Astrocyte of the spinal cord (primary cell): Measurements from ENCODE around the gene KIF26B.

Source experiments
- DNase-seq: peaks from one replicate; pipeline ENCODE4 v3.0.0; 2011; ENCODE audit warnings: low read depth, low spot score
- H3K4me3 ChIP-seq: 2 replicates; pipeline ENCODE4 v1.5.1; 2011; ENCODE audit warnings: low read depth, mild to moderate bottlenecking, low read length, moderate library complexity
- CTCF ChIP-seq: IDR thresholded peaks from 2 replicates; pipeline ENCODE4 v1.5.1; 2012; ENCODE audit warnings: low read depth, mild to moderate bottlenecking, low read length, inconsistent platforms
- in situ Hi-C: cut with HindIII; loops from 2 replicates; pipeline ENCODE4 v1.10.0; 2017; ENCODE audit warnings: low sequenced_read_pairs

KIF26B gene

DNA sequence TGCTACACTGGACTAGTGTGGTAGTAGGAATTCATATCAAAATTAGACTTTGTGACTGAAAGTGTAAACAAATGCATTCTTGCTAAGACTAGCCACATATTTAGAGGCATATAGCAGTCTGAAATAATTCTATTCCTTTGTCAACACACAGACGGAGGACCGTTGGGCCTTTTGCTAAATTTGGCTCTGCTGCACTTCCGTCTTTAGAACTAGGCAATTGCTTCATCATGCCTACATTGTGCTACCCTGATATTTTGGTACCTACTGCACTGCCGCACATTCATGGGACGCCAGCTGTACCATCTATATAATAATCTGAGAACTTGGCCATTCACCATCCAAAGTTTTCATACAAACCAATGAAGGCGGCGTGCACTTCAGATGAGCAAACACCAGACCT, 346.8 kb downstream of the KIF26B start:
- TF ChIP-seq CTCF = no peak
- in situ Hi-C loops = no loop called here
- H3K4me3 ChIP-seq = no peak overlapping the region
- no peak for DNase-seq

DNA sequence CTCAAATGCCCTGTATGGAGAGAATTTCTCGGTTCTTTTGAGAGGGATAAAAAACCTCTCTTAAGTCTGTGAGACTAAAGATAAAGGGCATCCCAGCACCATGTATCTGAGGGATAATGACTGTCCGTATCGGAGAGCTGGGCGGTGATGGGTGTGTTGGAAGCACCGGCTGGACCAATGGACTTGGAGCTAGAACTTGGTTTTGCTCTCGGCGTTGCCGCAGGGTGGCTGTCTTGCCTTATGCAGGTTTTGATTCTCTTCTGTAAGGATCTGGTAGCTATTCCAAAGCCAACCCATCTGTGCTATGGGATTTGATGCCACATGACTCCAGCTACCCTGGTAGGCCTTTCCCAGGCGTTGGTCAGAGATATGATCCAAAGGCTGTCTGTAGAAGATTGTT, 348.8 kb downstream of the KIF26B start:
- no peak for DNase-seq
- H3K4me3 ChIP-seq = no peak overlapping the region
- in situ Hi-C loops = no loop called here
- no peak for TF ChIP-seq CTCF

DNA sequence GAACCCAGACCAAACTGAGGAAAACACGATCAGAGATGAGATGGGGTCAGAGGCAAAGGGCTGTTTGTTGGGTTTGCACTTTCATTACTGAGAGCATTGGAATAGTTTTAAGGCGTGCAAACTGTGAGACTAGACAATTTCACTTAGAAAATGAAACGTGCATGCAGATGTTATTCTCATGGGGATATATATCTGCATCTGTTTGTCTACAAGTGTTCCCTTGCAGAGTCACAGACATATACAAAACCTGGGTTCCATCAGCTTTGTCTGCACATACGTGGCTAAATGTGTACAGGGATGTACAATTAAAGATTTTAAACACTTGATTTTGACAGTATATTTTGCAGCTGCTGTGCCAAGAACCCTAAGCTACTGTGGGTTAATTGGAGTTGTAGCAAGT, 355.4 kb downstream of the KIF26B start:
- DNase-seq = no peak
- no peak for TF ChIP-seq CTCF
- in situ Hi-C loops = no loop called here
- H3K4me3 ChIP-seq = no peak overlapping the region

DNA sequence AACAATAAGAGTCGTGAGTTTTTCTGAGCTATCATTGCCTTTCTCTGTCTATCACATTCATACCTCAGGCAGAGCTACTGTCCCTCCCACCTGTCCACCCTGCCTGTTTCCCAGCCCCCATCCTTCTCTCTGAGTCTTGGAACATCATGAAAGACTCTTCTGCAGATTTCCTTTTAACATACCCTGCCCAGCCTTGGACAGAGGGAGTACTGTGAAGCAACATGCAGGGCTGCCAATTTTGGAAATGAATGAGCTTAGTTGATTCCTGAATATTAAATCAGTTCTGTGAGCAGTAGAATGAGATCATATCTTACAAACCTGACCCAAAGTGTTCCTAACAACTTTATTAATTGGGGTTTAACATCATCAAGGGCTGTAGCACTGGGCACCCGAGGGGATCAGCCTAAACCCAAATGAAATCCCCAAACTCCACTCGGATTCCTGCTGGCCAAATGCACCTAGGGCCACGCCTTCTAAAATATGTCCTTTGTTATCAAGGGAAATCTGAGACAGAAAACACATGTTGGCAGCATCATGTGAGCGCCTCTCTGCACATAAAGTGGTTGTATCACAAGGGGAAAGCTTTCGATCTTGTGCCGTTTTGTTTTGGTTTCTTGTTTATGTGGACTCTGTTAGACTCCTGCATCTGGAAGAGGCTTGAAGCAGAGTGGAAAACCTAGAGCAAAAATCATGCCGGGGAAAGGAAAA, 357.6 kb downstream of the KIF26B start:
- TF ChIP-seq CTCF = no peak
- H3K4me3 ChIP-seq = no peak overlapping the region
- no peak for DNase-seq
- in situ Hi-C loops = no loop called here

- no peak for DNase-seq
- peak; percentile 9 for TF ChIP-seq CTCF
- in situ Hi-C loops = no loop called here
- no peak overlapping the region for H3K4me3 ChIP-seq
These were observed 358.3 kb downstream of the KIF26B start for GRCh38 chr1:245512980-245513578.

DNA sequence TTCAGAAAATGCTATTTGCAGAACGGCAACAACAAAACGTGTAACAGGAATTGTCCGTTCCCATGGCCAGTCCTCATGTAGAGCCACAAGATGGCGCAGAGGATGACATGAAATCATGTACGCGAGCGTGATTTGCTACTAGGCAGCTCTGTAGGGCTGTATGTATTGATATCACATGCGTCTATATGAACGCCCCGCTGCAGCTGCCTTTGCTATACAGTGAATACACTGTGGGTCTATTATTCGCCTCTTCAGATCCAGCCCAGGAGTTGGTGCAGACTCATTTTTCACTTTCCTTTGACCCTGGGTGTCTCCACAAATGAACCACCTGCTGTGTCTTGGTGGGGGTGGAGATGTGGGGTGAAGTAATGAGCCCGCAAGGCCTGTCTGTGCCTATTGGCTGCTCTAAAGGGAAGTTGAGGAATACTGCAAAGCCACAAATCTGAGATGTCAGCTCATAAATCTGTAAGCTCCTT, 361.5 kb downstream of the KIF26B start:
- peak; percentile 33 for TF ChIP-seq CTCF
- peak; percentile 29 for DNase-seq
- in situ Hi-C loops = no loop called here
- no peak overlapping the region for H3K4me3 ChIP-seq
